Activated naive CD4-positive, alpha-beta T cell treated with anti-CD3 and anti-CD28 coated beads, Interleukin-2, amount 50 U/mL, for 24 hours (primary cell): Measurements from ENCODE around the gene KCTD11.
A peak's percentile ranks its signal among the peaks of the same experiment; 100 is the strongest.

Experiments
- H3K27ac Mint-ChIP-seq: one replicate; pipeline ENCODE4 v1.8.0; 2021; ENCODE audit warnings: mild to moderate bottlenecking, mixed read lengths
- H3K27me3 Mint-ChIP-seq: one replicate; pipeline ENCODE4 v1.8.0; 2021; ENCODE audit warnings: mixed read lengths
- H3K36me3 Mint-ChIP-seq: one replicate; pipeline ENCODE4 v1.8.0; 2021; ENCODE audit warnings: mixed read lengths
- H3K4me1 Mint-ChIP-seq: one replicate; pipeline ENCODE4 v1.8.0; 2021; ENCODE audit warnings: mixed read lengths
- H3K4me3 Mint-ChIP-seq: one replicate; pipeline ENCODE4 v1.8.0; 2021; ENCODE audit warnings: mild to moderate bottlenecking, mixed read lengths
- H3K9me3 Mint-ChIP-seq: one replicate; pipeline ENCODE4 v1.8.0; 2021; ENCODE audit warnings: mixed read lengths

The KCTD11 gene

GRCh38 chr17:7315570-7316235 lies 36.3 kb upstream of the KCTD11 start:
- peak overlapping the region; percentile 93 for H3K4me3 Mint-ChIP-seq
- H3K27me3 Mint-ChIP-seq: no peaks in the 10 kb centered on the region
- peaks cover 45% of the 10 kb centered on the region for H3K4me1 Mint-ChIP-seq
- no peaks in the 10 kb centered on the region for H3K9me3 Mint-ChIP-seq
- H3K36me3 Mint-ChIP-seq: peaks cover 17% of the 10 kb centered on the region
- H3K27ac Mint-ChIP-seq: peak overlapping the region; percentile 95

- Mint-ChIP-seq H3K9me3 (no peaks in the 10 kb centered on the region), H3K4me1 (peaks cover 32% of the 10 kb centered on the region), H3K27ac (peak overlapping the region; percentile 87), H3K36me3 (peaks cover 15% of the 10 kb centered on the region), H3K27me3 (no peaks in the 10 kb centered on the region), H3K4me3 (peak overlapping the region; percentile 62)
These were observed 34.7 kb upstream of the KCTD11 start for GRCh38 chr17:7317161-7317803.

GRCh38 chr17:7318121-7318860 lies 33.7 kb upstream of the KCTD11 start:
- Mint-ChIP-seq H3K36me3 (peaks cover 6% of the 10 kb centered on the region), H3K4me3 (no peak overlapping the region), H3K27me3 (no peaks in the 10 kb centered on the region), H3K4me1 (peaks cover 22% of the 10 kb centered on the region), H3K9me3 (no peaks in the 10 kb centered on the region), H3K27ac (peak overlapping the region; percentile 46)

GRCh38 chr17:7321466-7321865 lies 30.5 kb upstream of the KCTD11 start:
- no peaks in the 10 kb centered on the region for H3K27me3 Mint-ChIP-seq
- H3K36me3 Mint-ChIP-seq: peaks cover 5% of the 10 kb centered on the region

GRCh38 chr17:7322520-7323194 lies 29.3 kb upstream of the KCTD11 start:
- H3K9me3 Mint-ChIP-seq: no peaks in the 10 kb centered on the region
- no peaks in the 10 kb centered on the region for H3K27me3 Mint-ChIP-seq
- no peak overlapping the region for H3K4me3 Mint-ChIP-seq
- H3K36me3 Mint-ChIP-seq: peaks cover 5% of the 10 kb centered on the region
- no peak overlapping the region for H3K27ac Mint-ChIP-seq
- peaks cover 5% of the 10 kb centered on the region for H3K4me1 Mint-ChIP-seq

More at GRCh38 chr17:7321466-7321865, 30.5 kb upstream of the KCTD11 start:
- no peak overlapping the region for H3K4me3 Mint-ChIP-seq
- H3K4me1 Mint-ChIP-seq: peaks cover 6% of the 10 kb centered on the region
- H3K27ac Mint-ChIP-seq: peak overlapping the region; percentile 51
- no peaks in the 10 kb centered on the region for H3K9me3 Mint-ChIP-seq

GRCh38 chr17:7323731-7324437 lies 28.1 kb upstream of the KCTD11 start:
- H3K27me3 Mint-ChIP-seq: no peaks in the 10 kb centered on the region
- no peaks in the 10 kb centered on the region for H3K9me3 Mint-ChIP-seq
- H3K27ac Mint-ChIP-seq: no peak overlapping the region
- H3K4me3 Mint-ChIP-seq: no peak overlapping the region
- H3K4me1 Mint-ChIP-seq: peaks cover 17% of the 10 kb centered on the region
- H3K36me3 Mint-ChIP-seq: peaks cover 5% of the 10 kb centered on the region

GRCh38 chr17:7324438-7324779 lies 27.6 kb upstream of the KCTD11 start:
- Mint-ChIP-seq H3K4me3 (no peak overlapping the region), H3K27ac (no peak overlapping the region), H3K36me3 (peaks cover 5% of the 10 kb centered on the region), H3K4me1 (peaks cover 17% of the 10 kb centered on the region), H3K9me3 (no peaks in the 10 kb centered on the region), H3K27me3 (no peaks in the 10 kb centered on the region)

GRCh38 chr17:7325031-7325528 lies 26.9 kb upstream of the KCTD11 start:
- no peaks in the 10 kb centered on the region for H3K9me3 Mint-ChIP-seq
- H3K36me3 Mint-ChIP-seq: peaks cover 5% of the 10 kb centered on the region
- no peaks in the 10 kb centered on the region for H3K27me3 Mint-ChIP-seq
- peak overlapping the region; percentile 59 for H3K27ac Mint-ChIP-seq
- H3K4me3 Mint-ChIP-seq: no peak overlapping the region
- peaks cover 22% of the 10 kb centered on the region for H3K4me1 Mint-ChIP-seq

GRCh38 chr17:7326186-7326585 lies 25.8 kb upstream of the KCTD11 start:
- no peak overlapping the region for H3K27ac Mint-ChIP-seq
- H3K36me3 Mint-ChIP-seq: peaks cover 5% of the 10 kb centered on the region
- H3K4me1 Mint-ChIP-seq: peaks cover 29% of the 10 kb centered on the region
- H3K4me3 Mint-ChIP-seq: no peak overlapping the region
- no peaks in the 10 kb centered on the region for H3K9me3 Mint-ChIP-seq
- H3K27me3 Mint-ChIP-seq: no peaks in the 10 kb centered on the region

GRCh38 chr17:7327056-7327455 lies 24.9 kb upstream of the KCTD11 start:
- Mint-ChIP-seq H3K36me3 (no peaks in the 10 kb centered on the region), H3K4me3 (no peak overlapping the region), H3K27ac (no peak overlapping the region), H3K9me3 (no peaks in the 10 kb centered on the region), H3K4me1 (peaks cover 29% of the 10 kb centered on the region), H3K27me3 (no peaks in the 10 kb centered on the region)

- H3K27ac Mint-ChIP-seq: no peak overlapping the region
- H3K4me1 Mint-ChIP-seq: peaks cover 34% of the 10 kb centered on the region
- no peaks in the 10 kb centered on the region for H3K36me3 Mint-ChIP-seq
- no peaks in the 10 kb centered on the region for H3K27me3 Mint-ChIP-seq
- H3K9me3 Mint-ChIP-seq: no peaks in the 10 kb centered on the region
- no peak overlapping the region for H3K4me3 Mint-ChIP-seq
These were observed 24.5 kb upstream of the KCTD11 start for GRCh38 chr17:7327501-7327900.

GRCh38 chr17:7328009-7328408 lies 24.0 kb upstream of the KCTD11 start:
- Mint-ChIP-seq H3K27ac (peak overlapping the region; percentile 44), H3K9me3 (no peaks in the 10 kb centered on the region), H3K36me3 (no peaks in the 10 kb centered on the region), H3K4me3 (peak overlapping the region; percentile 89), H3K27me3 (no peaks in the 10 kb centered on the region), H3K4me1 (peaks cover 38% of the 10 kb centered on the region)

- H3K27me3 Mint-ChIP-seq: no peaks in the 10 kb centered on the region
- H3K36me3 Mint-ChIP-seq: no peaks in the 10 kb centered on the region
- peak within 1 kb of the TSS; percentile 99 for H3K27ac Mint-ChIP-seq
- peak within 1 kb of the TSS; percentile 90 for H3K4me3 Mint-ChIP-seq
- no peaks in the 10 kb centered on the region for H3K9me3 Mint-ChIP-seq
- H3K4me1 Mint-ChIP-seq: peaks cover 45% of the 10 kb centered on the region
These were observed 23.1 kb upstream of the KCTD11 start, which contains the start of gene NEURL4 for GRCh38 chr17:7328840-7329373. TSS of gene NEURL4 (minus strand) at chr17:7329335. CDS start at chr17:7329312, 23 bp downstream.

GRCh38 chr17:7329374-7329996 lies 22.5 kb upstream of the KCTD11 start:
- peak overlapping the region; percentile 90 for H3K4me3 Mint-ChIP-seq
- no peaks in the 10 kb centered on the region for H3K36me3 Mint-ChIP-seq
- peak overlapping the region; percentile 99 for H3K27ac Mint-ChIP-seq
- no peaks in the 10 kb centered on the region for H3K27me3 Mint-ChIP-seq
- peaks cover 43% of the 10 kb centered on the region for H3K4me1 Mint-ChIP-seq
- no peaks in the 10 kb centered on the region for H3K9me3 Mint-ChIP-seq
